LNCaP clone FGC (cell line): ENCODE results near the gene PIGO.

Source experiments
- DNase-seq: peaks from one replicate; pipeline ENCODE4 v3.0.0-alpha.2; 2011; ENCODE audit warnings: low read depth
- H3K4me3 ChIP-seq: 2 replicates; pipeline ENCODE4 v1.5.1; 2011; ENCODE audit warnings: mild to moderate bottlenecking, low read depth, low read length, control low read depth
- CTCF ChIP-seq: IDR thresholded peaks from 2 replicates; pipeline ENCODE4 v1.5.1; 2012; ENCODE audit warnings: mild to moderate bottlenecking; ENCODE audit not compliant: control insufficient read depth, insufficient read depth; ENCODE audit errors: extremely low read depth

The PIGO gene

GRCh38 chr9:35116898-35117551 is 20.6 kb upstream of the PIGO start:
- peak; percentile 96 for TF ChIP-seq CTCF
- peak; percentile 80 for DNase-seq
- H3K4me3 ChIP-seq: peak overlapping the region; percentile 87

- no peak for TF ChIP-seq CTCF
- no peak for DNase-seq
- peak overlapping the region; percentile 87 for H3K4me3 ChIP-seq
These were observed 20.1 kb upstream of the PIGO start for GRCh38 chr9:35116539-35116897.

GRCh38 chr9:35115680-35116538 is 19.5 kb upstream of the PIGO start, which contains the start of gene ATOSB:
ATOSB (minus strand) TSS chr9:35115862; CDS start chr9:35108274, 7,588 bp downstream.
- DNase-seq: peak; percentile 93
- peak within 1 kb of the TSS; percentile 87 for H3K4me3 ChIP-seq
- no peak for TF ChIP-seq CTCF

GRCh38 chr9:35114840-35115628 is 18.6 kb upstream of the PIGO start:
- no peak for DNase-seq
- peak overlapping the region; percentile 87 for H3K4me3 ChIP-seq
- TF ChIP-seq CTCF: no peak

- TF ChIP-seq CTCF: no peak
- peak overlapping the region; percentile 87 for H3K4me3 ChIP-seq
- no peak for DNase-seq
These were observed 17.9 kb upstream of the PIGO start for GRCh38 chr9:35114113-35114839.
